Neural progenitor cell (in vitro differentiated cells): ENCODE data around the gene CKAP2L. TPM values are rescaled to one million over a fixed set of nuclear protein-coding genes. Genes with fewer than 3 reads are reported as not detected.

Experiments used
- DNase-seq: peaks from one replicate; pipeline ENCODE4 v3.0.0-alpha.2; 2016; ENCODE audit warnings: low spot score
- H2AFZ ChIP-seq: fragments of 200-600 bp; sonication (generic); replicated peaks from 2 replicates; pipeline ENCODE4 v1.6.1; 2016; ENCODE audit warnings: antibody characterized with exemption
- H3F3A ChIP-seq: fragments of 200-600 bp; sonication (generic); 2 replicates; pipeline ENCODE4 v1.6.1; 2016; ENCODE audit warnings: antibody characterized with exemption, low read depth
- H3K27ac ChIP-seq: fragments of 200-600 bp; sonication (generic); 2 replicates; pipeline ENCODE4 v1.5.1; 2016; ENCODE audit warnings: mild to moderate bottlenecking
- H3K27me3 ChIP-seq: fragments of 200-600 bp; sonication (generic); 2 replicates; pipeline ENCODE4 v1.6.1; 2016; ENCODE audit warnings: mild to moderate bottlenecking, moderate library complexity
- H3K36me3 ChIP-seq: fragments of 200-600 bp; sonication (generic); 2 replicates; pipeline ENCODE4 v1.5.1; 2016
- H3K4me1 ChIP-seq: fragments of 200-600 bp; sonication (generic); 2 replicates; pipeline ENCODE4 v1.6.1; 2016; ENCODE audit warnings: mixed run types
- H3K4me2 ChIP-seq: fragments of 200-600 bp; sonication (generic); 2 replicates; pipeline ENCODE4 v1.6.1; 2016
- H3K4me3 ChIP-seq: fragments of 200-600 bp; sonication (generic); 2 replicates; pipeline ENCODE4 v1.5.1; 2016
- H3K79me2 ChIP-seq: fragments of 200-600 bp; sonication (generic); 2 replicates; pipeline ENCODE4 v1.6.1; 2016; ENCODE audit warnings: low read depth
- H3K9ac ChIP-seq: fragments of 200-600 bp; sonication (generic); 2 replicates; pipeline ENCODE4 v1.6.1; 2016
- H3K9me3 ChIP-seq: fragments of 200-600 bp; sonication (generic); 2 replicates; pipeline ENCODE4 v1.5.1; 2016; ENCODE audit warnings: low read depth
- H4K20me1 ChIP-seq: fragments of 200-600 bp; sonication (generic); 2 replicates; pipeline ENCODE4 v1.6.1; 2016; ENCODE audit warnings: low read depth
- H3K27ac Mint-ChIP-seq: 3 replicates; pipeline ENCODE4 v1.8.0; 2021; ENCODE audit warnings: mixed read lengths
- H3K27me3 Mint-ChIP-seq: 2 replicates; pipeline ENCODE4 v1.8.0; 2022; ENCODE audit warnings: low read depth, mild to moderate bottlenecking, inconsistent platforms, moderate library complexity, mixed read lengths; ENCODE audit not compliant: insufficient read depth
- H3K36me3 Mint-ChIP-seq: 3 replicates; pipeline ENCODE4 v1.8.0; 2021; ENCODE audit warnings: mixed read lengths
- H3K4me1 Mint-ChIP-seq: 3 replicates; pipeline ENCODE4 v1.8.0; 2021; ENCODE audit warnings: mixed read lengths
- H3K4me3 Mint-ChIP-seq: 3 replicates; pipeline ENCODE4 v1.8.0; 2021; ENCODE audit warnings: mild to moderate bottlenecking, moderate library complexity, mixed read lengths
- H3K9me3 Mint-ChIP-seq: 3 replicates; pipeline ENCODE4 v1.8.0; 2020; ENCODE audit warnings: mixed read lengths
- EZH2 ChIP-seq: fragments of 200-600 bp; sonication (generic); IDR thresholded peaks from 2 replicates; pipeline ENCODE4 v1.6.1; 2017; ENCODE audit warnings: antibody characterized with exemption, mild to moderate bottlenecking, moderate library complexity
- EZH2phosphoT487 ChIP-seq: fragments of 200-600 bp; sonication (generic); IDR thresholded peaks from 2 replicates; pipeline ENCODE4 v1.6.1; 2017; ENCODE audit warnings: antibody characterized with exemption
- total RNA-seq: library from RNA; depleted of rRNA; stranded (reverse); fragments of >200 nt; gene quantifications from 2 replicates; pipeline ENCODE4 v1.2.3, GENCODE V29; 2015; ENCODE audit warnings: low replicate concordance
- TF ChIP-seq, protein P1 (sequence below): fragments of 200-600 bp; sonication (generic); IDR thresholded peaks from 2 replicates; pipeline ENCODE4 v1.5.1; 2017; ENCODE audit warnings: antibody characterized with exemption, mild to moderate bottlenecking

The CKAP2L gene
- total RNA-seq, 1 donor from 2014 or later = 53.7 TPM

DNA sequence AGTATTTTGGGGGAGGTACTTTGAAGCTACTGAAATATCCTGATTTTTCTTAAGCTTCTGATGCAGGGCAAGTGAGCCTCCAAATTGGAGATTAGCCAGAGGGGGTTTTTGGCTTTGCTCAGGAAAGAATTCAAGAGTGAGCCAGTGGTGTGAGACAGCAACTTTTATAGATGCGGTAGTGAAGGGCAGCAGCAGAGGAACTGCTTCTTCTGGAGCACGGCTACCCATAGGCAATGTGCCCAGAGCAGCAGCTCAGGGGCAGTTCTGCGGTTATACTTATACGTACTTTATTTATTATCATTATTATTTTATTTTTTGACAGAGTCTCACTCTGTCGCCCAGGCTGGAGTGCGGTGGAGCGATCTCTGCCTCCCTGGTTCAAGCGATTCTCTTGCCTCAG, 63.4 kb downstream of the CKAP2L start:
- DNase-seq = no peak
- Mint-ChIP-seq H3K36me3 (no peaks in the 10 kb centered on the region), H3K27me3 (peaks cover 2% of the 10 kb centered on the region), H3K4me1 (no peaks in the 10 kb centered on the region), H3K4me3 (no peak overlapping the region), H3K9me3 (no peaks in the 10 kb centered on the region), H3K27ac (no peak overlapping the region)
- Histone ChIP-seq H2AFZ (no peak overlapping the region), H4K20me1 (no peaks in the 10 kb centered on the region), H3K4me2 (no peak overlapping the region), H3K36me3 (no peaks in the 10 kb centered on the region), H3K79me2 (no peaks in the 10 kb centered on the region), H3K4me1 (no peaks in the 10 kb centered on the region), H3K4me3 (no peak overlapping the region), H3F3A (no peaks in the 10 kb centered on the region), H3K9ac (no peak overlapping the region), H3K9me3 (no peaks in the 10 kb centered on the region), H3K27me3 (no peaks in the 10 kb centered on the region), H3K27ac (no peak overlapping the region)
- TF ChIP-seq, protein P1, sequence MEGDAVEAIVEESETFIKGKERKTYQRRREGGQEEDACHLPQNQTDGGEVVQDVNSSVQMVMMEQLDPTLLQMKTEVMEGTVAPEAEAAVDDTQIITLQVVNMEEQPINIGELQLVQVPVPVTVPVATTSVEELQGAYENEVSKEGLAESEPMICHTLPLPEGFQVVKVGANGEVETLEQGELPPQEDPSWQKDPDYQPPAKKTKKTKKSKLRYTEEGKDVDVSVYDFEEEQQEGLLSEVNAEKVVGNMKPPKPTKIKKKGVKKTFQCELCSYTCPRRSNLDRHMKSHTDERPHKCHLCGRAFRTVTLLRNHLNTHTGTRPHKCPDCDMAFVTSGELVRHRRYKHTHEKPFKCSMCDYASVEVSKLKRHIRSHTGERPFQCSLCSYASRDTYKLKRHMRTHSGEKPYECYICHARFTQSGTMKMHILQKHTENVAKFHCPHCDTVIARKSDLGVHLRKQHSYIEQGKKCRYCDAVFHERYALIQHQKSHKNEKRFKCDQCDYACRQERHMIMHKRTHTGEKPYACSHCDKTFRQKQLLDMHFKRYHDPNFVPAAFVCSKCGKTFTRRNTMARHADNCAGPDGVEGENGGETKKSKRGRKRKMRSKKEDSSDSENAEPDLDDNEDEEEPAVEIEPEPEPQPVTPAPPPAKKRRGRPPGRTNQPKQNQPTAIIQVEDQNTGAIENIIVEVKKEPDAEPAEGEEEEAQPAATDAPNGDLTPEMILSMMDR = no peak
- TF ChIP-seq EZH2 (no peak), EZH2phosphoT487 (no peak)

DNA sequence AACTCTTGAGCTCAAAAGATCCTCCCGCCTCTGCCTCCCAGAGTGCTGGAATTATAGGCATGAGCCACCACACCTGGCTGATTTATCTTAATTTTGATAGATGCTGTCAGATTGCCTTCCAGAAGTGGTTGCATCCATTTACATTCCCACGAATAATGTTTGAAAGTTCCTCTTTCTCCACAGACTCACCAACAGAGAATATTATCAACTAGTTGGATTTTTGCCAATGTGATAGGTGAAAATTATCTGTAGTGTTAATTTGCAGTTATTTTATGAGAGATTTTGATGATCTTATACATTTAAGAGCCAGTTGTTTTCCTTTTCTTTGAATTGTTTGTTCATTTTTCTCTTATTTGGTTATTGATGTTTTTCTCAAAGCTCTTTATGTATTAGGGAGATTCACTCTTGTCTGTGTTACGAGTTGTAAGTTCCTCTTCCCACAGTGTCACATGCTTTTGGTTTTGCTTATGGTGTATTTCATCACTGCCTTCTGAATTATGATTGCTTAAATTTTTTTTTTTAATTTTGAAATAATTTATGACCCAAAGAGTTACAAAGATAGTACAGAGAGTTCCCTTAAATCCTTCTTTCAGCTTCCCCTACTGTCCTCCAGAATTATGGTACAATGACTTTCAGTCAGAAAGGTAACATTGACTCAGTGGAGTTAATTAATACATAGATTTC, 64.3 kb downstream of the CKAP2L start:
- H3K9ac ChIP-seq = no peak overlapping the region
- H3K4me1 Mint-ChIP-seq = no peaks in the 10 kb centered on the region
- no peaks in the 10 kb centered on the region for H3K27me3 ChIP-seq
- peaks cover 2% of the 10 kb centered on the region for H3K27me3 Mint-ChIP-seq
- no peaks in the 10 kb centered on the region for H3K9me3 Mint-ChIP-seq
- no peak overlapping the region for H3K27ac Mint-ChIP-seq
- no peak overlapping the region for H3K27ac ChIP-seq
- TF ChIP-seq, protein P1 = no peak
- no peak for TF ChIP-seq EZH2
- TF ChIP-seq EZH2phosphoT487 = no peak
- H3K36me3 Mint-ChIP-seq = no peaks in the 10 kb centered on the region
- no peak overlapping the region for H3K4me3 ChIP-seq
- H3K4me1 ChIP-seq = no peaks in the 10 kb centered on the region
- no peaks in the 10 kb centered on the region for H3K36me3 ChIP-seq
- no peaks in the 10 kb centered on the region for H3K9me3 ChIP-seq
- DNase-seq = no peak
- no peaks in the 10 kb centered on the region for H4K20me1 ChIP-seq
- no peak overlapping the region for H3K4me2 ChIP-seq
- H3F3A ChIP-seq = no peaks in the 10 kb centered on the region
- H2AFZ ChIP-seq = no peak overlapping the region
- H3K4me3 Mint-ChIP-seq = no peak overlapping the region
- no peaks in the 10 kb centered on the region for H3K79me2 ChIP-seq

DNA sequence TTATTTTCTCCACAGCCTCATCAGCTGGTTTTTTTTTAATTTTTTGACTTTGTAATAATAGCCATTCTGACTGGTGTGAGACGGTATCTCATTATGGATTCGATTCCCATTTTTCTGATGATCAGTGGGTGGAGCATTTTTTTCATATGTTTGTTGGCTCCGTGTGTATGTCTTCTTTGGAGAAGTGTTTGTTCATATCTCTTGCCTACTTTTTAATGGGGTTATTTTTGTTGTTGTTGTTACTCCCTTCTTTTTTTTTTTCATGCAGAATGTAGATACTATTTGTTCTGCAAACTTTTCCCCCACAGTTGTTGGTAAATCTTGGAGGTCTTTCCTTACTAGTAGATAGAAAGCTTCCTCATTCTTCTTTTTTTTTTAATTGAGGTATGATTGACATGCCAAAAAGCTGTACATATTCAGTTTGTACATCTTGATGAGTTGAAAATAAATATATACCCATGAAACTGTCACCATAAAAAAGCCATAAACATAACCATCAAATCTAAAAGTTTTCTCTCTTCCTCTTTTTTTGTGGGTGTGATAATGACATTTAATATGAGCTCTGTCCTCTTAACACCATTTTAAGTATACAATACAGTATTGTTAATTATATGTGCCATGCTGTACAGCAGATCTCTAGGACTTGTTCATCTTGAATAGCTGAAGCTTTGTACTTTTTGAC, 65.4 kb downstream of the CKAP2L start:
- no peak overlapping the region for H3K27ac Mint-ChIP-seq
- Histone ChIP-seq H2AFZ (no peak overlapping the region), H3F3A (no peaks in the 10 kb centered on the region), H3K4me2 (no peak overlapping the region), H3K27ac (no peak overlapping the region), H3K79me2 (no peaks in the 10 kb centered on the region), H3K9me3 (no peaks in the 10 kb centered on the region), H3K9ac (no peak overlapping the region), H3K4me1 (no peaks in the 10 kb centered on the region), H4K20me1 (no peaks in the 10 kb centered on the region), H3K36me3 (no peaks in the 10 kb centered on the region), H3K4me3 (no peak overlapping the region), H3K27me3 (no peaks in the 10 kb centered on the region)
- H3K9me3 Mint-ChIP-seq = no peaks in the 10 kb centered on the region
- H3K4me1 Mint-ChIP-seq = no peaks in the 10 kb centered on the region
- H3K36me3 Mint-ChIP-seq = no peaks in the 10 kb centered on the region
- TF ChIP-seq EZH2 (no peak), EZH2phosphoT487 (no peak)
- TF ChIP-seq, protein P1 = no peak
- DNase-seq = no peak
- H3K27me3 Mint-ChIP-seq = no peaks in the 10 kb centered on the region
- no peak overlapping the region for H3K4me3 Mint-ChIP-seq
